K562 (cell line): ENCODE measurements around the gene ZNF668. TPM values are rescaled to one million over a fixed set of nuclear protein-coding genes. Genes with fewer than 3 reads are reported as not detected.

Experiments
- ARNT ChIP-seq, 2 experiments: fragments of 450-650 bp; IDR thresholded peaks; 2 replicates each; pipeline ENCODE4 v1.6.1; 2016; ENCODE audit warnings: mild to moderate bottlenecking in 1 of 2
- DPF2 ChIP-seq: fragments of 450-650 bp; IDR thresholded peaks from 2 replicates; pipeline ENCODE4 v1.6.1; 2016
- MAFK ChIP-seq: IDR thresholded peaks from 2 replicates; pipeline ENCODE4 v1.6.1; 2011; ENCODE audit warnings: low read length, improper control_type of control experiment
- PATZ1 ChIP-seq: fragments of 250-450 bp; sonication (Bioruptor Pico); IDR thresholded peaks from 2 replicates; pipeline ENCODE4 v1.5.0; 2020; ENCODE audit warnings: mild to moderate bottlenecking, borderline replicate concordance
- ZNF668 ChIP-seq: fragments of 250-450 bp; sonication (Bioruptor Pico); IDR thresholded peaks from 2 replicates; pipeline ENCODE4 v1.8.0; 2022; ENCODE audit warnings: mild to moderate bottlenecking, inconsistent platforms
- polyA plus RNA-seq, 8 experiments: library from polyadenylated mRNA; depleted of rRNA in 4 of 8; stranded (reverse) in 5 of 8; unstranded in 3 of 8; fragments of >200 nt; fragmentation: Nextera tagmentation in 2 of 8; fragmentation: Illumina TruSeq in 1 of 8; extraction: Ambion mirVana in 2 of 8; extraction: Trizol in 1 of 8; gene quantifications; 2 replicates each; pipeline versions ENCODE4 v1.2.1 to v1.2.3, GENCODE V29; 2011 to 2014; ENCODE audit warnings: inconsistent platforms in 1 of 8, missing spikeins in 1 of 8
- total RNA-seq, 7 experiments: library from RNA; depleted of rRNA in 6 of 7; stranded (reverse); fragments of >200 nt in 6 of 7; fragmentation: Illumina TruSeq in 2 of 7; extraction: Trizol in 2 of 7; gene quantifications; 2 replicates each; pipeline versions ENCODE4 v1.2.1 to v1.2.3, GENCODE V29; 2011 to 2021; ENCODE audit warnings: low replicate concordance in 1 of 7
- TF ChIP-seq, protein P1 (sequence below): fragments of 250-450 bp; sonication (Bioruptor Pico); IDR thresholded peaks from 2 replicates; pipeline ENCODE4 v1.8.0; 2022; ENCODE audit warnings: moderate library complexity, mild to moderate bottlenecking, inconsistent platforms
- TF ChIP-seq, protein P2 (sequence below): fragments of 450-650 bp; IDR thresholded peaks from 2 replicates; pipeline ENCODE4 v1.7.1; 2018; ENCODE audit warnings: mild to moderate bottlenecking, low read depth; ENCODE audit not compliant: partially characterized antibody
- TF ChIP-seq, protein P3 (sequence below), 2 experiments: fragments of 450-650 bp in 1 of 2; sonication (generic) in 1 of 2; formaldehyde crosslinking in 1 of 2; IDR thresholded peaks in 1 of 2; conservative IDR thresholded peaks in 1 of 2; 2 replicates each; pipeline versions ENCODE4 v1.6.1 to v1.8.1; 2016 to 2023; ENCODE audit warnings: mild to moderate bottlenecking in 2 of 2, moderate library complexity in 2 of 2, inconsistent platforms in 1 of 2, missing genetic modification reagents in 1 of 2

The ZNF668 gene
- total and polyA plus RNA-seq, 9 of the 15 experiments (the other 6 are each of a cell fraction or from before 2014, with no cell fraction given) = 0.04 to 15.3 (median 3.8) TPM; not detected in 1

- TF ChIP-seq MAFK = 0 out of 2 replicates have a peak, but pooled peaks have one; percentile 7
- TF ChIP-seq ZNF668 (CRISPR knock-in tag) = no peak
- TF ChIP-seq, protein P1, sequence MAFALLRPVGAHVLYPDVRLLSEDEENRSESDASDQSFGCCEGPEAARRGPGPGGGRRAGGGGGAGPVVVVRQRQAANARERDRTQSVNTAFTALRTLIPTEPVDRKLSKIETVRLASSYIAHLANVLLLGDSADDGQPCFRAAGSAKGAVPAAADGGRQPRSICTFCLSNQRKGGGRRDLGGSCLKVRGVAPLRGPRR (CRISPR knock-in tag) = no peak
- TF ChIP-seq, protein P2, sequence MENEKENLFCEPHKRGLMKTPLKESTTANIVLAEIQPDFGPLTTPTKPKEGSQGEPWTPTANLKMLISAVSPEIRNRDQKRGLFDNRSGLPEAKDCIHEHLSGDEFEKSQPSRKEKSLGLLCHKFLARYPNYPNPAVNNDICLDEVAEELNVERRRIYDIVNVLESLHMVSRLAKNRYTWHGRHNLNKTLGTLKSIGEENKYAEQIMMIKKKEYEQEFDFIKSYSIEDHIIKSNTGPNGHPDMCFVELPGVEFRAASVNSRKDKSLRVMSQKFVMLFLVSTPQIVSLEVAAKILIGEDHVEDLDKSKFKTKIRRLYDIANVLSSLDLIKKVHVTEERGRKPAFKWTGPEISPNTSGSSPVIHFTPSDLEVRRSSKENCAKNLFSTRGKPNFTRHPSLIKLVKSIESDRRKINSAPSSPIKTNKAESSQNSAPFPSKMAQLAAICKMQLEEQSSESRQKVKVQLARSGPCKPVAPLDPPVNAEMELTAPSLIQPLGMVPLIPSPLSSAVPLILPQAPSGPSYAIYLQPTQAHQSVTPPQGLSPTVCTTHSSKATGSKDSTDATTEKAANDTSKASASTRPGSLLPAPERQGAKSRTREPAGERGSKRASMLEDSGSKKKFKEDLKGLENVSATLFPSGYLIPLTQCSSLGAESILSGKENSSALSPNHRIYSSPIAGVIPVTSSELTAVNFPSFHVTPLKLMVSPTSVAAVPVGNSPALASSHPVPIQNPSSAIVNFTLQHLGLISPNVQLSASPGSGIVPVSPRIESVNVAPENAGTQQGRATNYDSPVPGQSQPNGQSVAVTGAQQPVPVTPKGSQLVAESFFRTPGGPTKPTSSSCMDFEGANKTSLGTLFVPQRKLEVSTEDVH = no peak
- no peak for TF ChIP-seq ARNT (IDR thresholded peaks at IDR 0.05)
- TF ChIP-seq, protein P3, sequence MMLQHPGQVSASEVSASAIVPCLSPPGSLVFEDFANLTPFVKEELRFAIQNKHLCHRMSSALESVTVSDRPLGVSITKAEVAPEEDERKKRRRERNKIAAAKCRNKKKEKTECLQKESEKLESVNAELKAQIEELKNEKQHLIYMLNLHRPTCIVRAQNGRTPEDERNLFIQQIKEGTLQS (IDR thresholded peaks at IDR 0.05) = peak; percentile 35; the same call in 1 of the 2 replicates
- TF ChIP-seq, protein P3 (CRISPR knock-in tag; conservative IDR thresholded peaks at IDR 0.05) = no peak
- peak; percentile 54 for TF ChIP-seq DPF2
- TF ChIP-seq PATZ1 = no peak
These were observed 26.0 kb upstream of the ZNF668 start (continued) for GRCh38 chr16:31099860-31100638.
